ENCODE data around the gene EFHC1.

EFHC1 gene

GRCh38 chr6:52418606-52419005 is 1.5 kb upstream of the EFHC1 start:
- Histone ChIP-seq H3K27me3 (ENCODE audit: control insufficient read depth, low read length) (peaks cover 18% of the 10 kb centered on the region), H3K79me2 (ENCODE audit: control insufficient read depth, low read length) (peaks cover 4% of the 10 kb centered on the region; the same call in 1 of the 2 replicates), H3K27ac (ENCODE audit: low read depth, low read length) (no peak overlapping the region), H3K4me2 (ENCODE audit: low read length) (no peak overlapping the region; the same call in 1 of the 2 replicates), H3K36me3 (ENCODE audit: control insufficient read depth, low read length) (no peaks in the 10 kb centered on the region), H3F3A (ENCODE audit: control insufficient read depth, insufficient read depth) (peaks cover 4% of the 10 kb centered on the region), H3K9me2 (replicated peaks; ENCODE audit: control insufficient read depth, low read length) (no peaks in the 10 kb centered on the region), H3K4me1 (ENCODE audit: control insufficient read depth, low read length) (peaks cover 27% of the 10 kb centered on the region), H4K20me1 (ENCODE audit: control insufficient read depth, insufficient read depth, low read depth, low read length) (no peaks in the 10 kb centered on the region), H3K9me3 (ENCODE audit: control insufficient read depth, insufficient read depth, low read length) (no peaks in the 10 kb centered on the region), H3K4me3 (ENCODE audit: low read length) (no peak overlapping the region)
- no peak for TF ChIP-seq CTCF (IDR thresholded peaks at IDR 0.05; ENCODE audit: low read depth, low read length, poor library complexity, severe bottlenecking)
- TF ChIP-seq EZH2phosphoT487 (IDR thresholded peaks at IDR 0.05; ENCODE audit: borderline replicate concordance, low read length), result no peak

- TF ChIP-seq CTCF (IDR thresholded peaks at IDR 0.05; ENCODE audit: low read depth, low read length, poor library complexity, severe bottlenecking) (no peak), EZH2phosphoT487 (IDR thresholded peaks at IDR 0.05; ENCODE audit: borderline replicate concordance, low read length) (no peak)
- Histone ChIP-seq H3K27ac (ENCODE audit: low read depth, low read length) (no peak overlapping the region), H3K4me3 (ENCODE audit: low read length) (peak overlapping the region; percentile 96), H3K4me1 (ENCODE audit: control insufficient read depth, low read length) (peaks cover 27% of the 10 kb centered on the region), H4K20me1 (ENCODE audit: control insufficient read depth, insufficient read depth, low read depth, low read length) (no peaks in the 10 kb centered on the region), H3F3A (ENCODE audit: control insufficient read depth, insufficient read depth) (peaks cover 4% of the 10 kb centered on the region), H3K9me2 (replicated peaks; ENCODE audit: control insufficient read depth, low read length) (no peaks in the 10 kb centered on the region), H3K9me3 (ENCODE audit: control insufficient read depth, insufficient read depth, low read length) (no peaks in the 10 kb centered on the region), H3K36me3 (ENCODE audit: control insufficient read depth, low read length) (0 out of 2 replicates have a peak, but pooled peaks cover 3% of the 10 kb centered on the region), H3K4me2 (ENCODE audit: low read length) (peak overlapping the region; percentile 95), H3K79me2 (ENCODE audit: control insufficient read depth, low read length) (peaks cover 4% of the 10 kb centered on the region; the same call in 1 of the 2 replicates), H3K27me3 (ENCODE audit: control insufficient read depth, low read length) (peaks cover 5% of the 10 kb centered on the region)
Measured at GRCh38 chr6:52420668-52421358, 671 bp downstream of the EFHC1 start.

GRCh38 chr6:52422156-52422555 is 2.0 kb downstream of the EFHC1 start:
- Histone ChIP-seq H3K9me2 (replicated peaks; ENCODE audit: control insufficient read depth, low read length) (no peaks in the 10 kb centered on the region), H3K4me1 (ENCODE audit: control insufficient read depth, low read length) (peaks cover 22% of the 10 kb centered on the region), H3F3A (ENCODE audit: control insufficient read depth, insufficient read depth) (peaks cover 4% of the 10 kb centered on the region), H3K4me3 (ENCODE audit: low read length) (no peak overlapping the region), H3K27ac (ENCODE audit: low read depth, low read length) (no peak overlapping the region), H3K27me3 (ENCODE audit: control insufficient read depth, low read length) (no peaks in the 10 kb centered on the region), H3K79me2 (ENCODE audit: control insufficient read depth, low read length) (peaks cover 4% of the 10 kb centered on the region; the same call in 1 of the 2 replicates), H4K20me1 (ENCODE audit: control insufficient read depth, insufficient read depth, low read depth, low read length) (no peaks in the 10 kb centered on the region), H3K9me3 (ENCODE audit: control insufficient read depth, insufficient read depth, low read length) (no peaks in the 10 kb centered on the region), H3K36me3 (ENCODE audit: control insufficient read depth, low read length) (0 out of 2 replicates have a peak, but pooled peaks cover 3% of the 10 kb centered on the region), H3K4me2 (ENCODE audit: low read length) (no peak overlapping the region)
- TF ChIP-seq CTCF (IDR thresholded peaks at IDR 0.05; ENCODE audit: low read depth, low read length, poor library complexity, severe bottlenecking), result no peak
- TF ChIP-seq EZH2phosphoT487 (IDR thresholded peaks at IDR 0.05; ENCODE audit: borderline replicate concordance, low read length), result no peak

All from DOHH2 (cell line).